ACC112 (cell line): ENCODE measurements around the gene CORO2B.
"Not testable (repeated sequence)": the region's sequence is repeated elsewhere in the genome, so short reads cannot be mapped to it uniquely, and the experiment has no call there.

Experiments
- H2AFZ ChIP-seq: fragments of 200-600 bp; sonication (generic); one replicate; pipeline ENCODE4 v1.6.0; 2017; ENCODE audit warnings: antibody characterized with exemption, low read length; ENCODE audit not compliant: unreplicated experiment
- H3K27ac ChIP-seq: fragments of 200-600 bp; sonication (generic); 2 replicates; pipeline ENCODE4 v1.5.1; 2014; ENCODE audit warnings: low read depth, mild to moderate bottlenecking, antibody characterized with exemption, low read length, moderate library complexity
- H3K27me3 ChIP-seq: fragments of 200-600 bp; sonication (generic); 2 replicates; pipeline ENCODE4 v1.6.1; 2014; ENCODE audit warnings: mild to moderate bottlenecking, antibody characterized with exemption, low read length, moderate library complexity, mixed read lengths; ENCODE audit not compliant: insufficient read depth
- H3K36me3 ChIP-seq: fragments of 200-600 bp; sonication (generic); 2 replicates; pipeline ENCODE4 v1.6.1; 2016; ENCODE audit warnings: mild to moderate bottlenecking, antibody characterized with exemption, low read length, moderate library complexity, mixed read lengths; ENCODE audit not compliant: insufficient read depth
- H3K4me1 ChIP-seq: fragments of 200-600 bp; sonication (generic); one replicate; pipeline ENCODE4 v1.6.1; 2016; ENCODE audit warnings: low read length, mixed read lengths; ENCODE audit not compliant: insufficient read depth, unreplicated experiment, control insufficient read depth
- H3K4me3 ChIP-seq: fragments of 200-600 bp; sonication (generic); 2 replicates; pipeline ENCODE4 v1.5.1; 2014; ENCODE audit warnings: mild to moderate bottlenecking, low read depth, low read length
- H3K79me2 ChIP-seq: fragments of 200-600 bp; sonication (generic); one replicate; pipeline ENCODE4 v1.6.0; 2016; ENCODE audit warnings: low read length; ENCODE audit not compliant: control insufficient read depth, unreplicated experiment, insufficient read depth

The CORO2B gene

DNA sequence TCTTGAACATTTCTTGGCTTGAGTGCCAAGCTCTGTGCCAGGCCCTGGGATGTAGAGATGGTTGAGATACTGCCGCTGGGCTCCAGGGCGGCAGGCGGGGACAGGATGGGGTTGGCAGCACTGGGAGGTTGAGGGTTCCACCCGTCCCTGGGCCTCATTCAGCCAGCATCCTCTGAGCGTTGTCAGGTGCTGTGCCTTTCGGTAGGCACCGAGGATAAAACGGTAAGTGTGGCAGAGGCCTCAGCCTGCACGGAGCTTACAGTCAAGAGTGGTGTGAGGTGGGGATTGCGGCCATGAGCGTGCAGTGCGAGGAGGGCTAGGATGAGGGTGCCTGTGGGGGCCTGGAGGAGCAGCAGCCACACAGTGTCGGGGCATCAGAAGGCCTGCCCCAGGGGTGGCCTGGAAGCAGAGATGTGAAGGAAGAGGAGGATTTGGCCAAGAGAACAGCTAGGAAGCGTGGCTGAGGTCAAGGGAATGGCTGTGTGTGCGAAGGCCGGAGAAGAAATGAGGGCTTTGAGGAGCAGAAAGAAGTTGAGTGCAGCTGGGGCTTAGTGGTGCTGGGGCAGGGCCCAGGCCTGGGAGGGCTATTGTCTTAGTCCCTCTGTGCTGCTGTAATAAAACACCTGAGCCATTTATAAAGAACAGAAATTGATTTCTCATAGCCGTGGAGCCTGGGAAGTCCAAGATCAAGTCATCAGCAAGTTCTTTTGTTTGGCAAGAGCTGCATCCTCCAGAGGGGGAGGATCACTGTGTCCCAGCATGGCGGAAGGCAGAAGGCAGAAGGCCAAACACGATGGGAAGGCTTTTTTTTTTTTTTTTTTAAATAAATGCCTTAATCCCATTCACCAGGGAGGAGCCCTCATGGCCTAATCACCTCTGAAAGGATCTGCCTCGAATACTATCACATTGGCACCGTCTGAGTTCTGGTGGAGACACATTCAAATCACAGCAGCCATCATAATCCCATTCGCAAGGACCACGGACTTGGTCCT, 22.7 kb downstream of the CORO2B start:
- peaks cover 56% of the 10 kb centered on the region for H3K4me1 ChIP-seq
- no peak overlapping the region for H3K27ac ChIP-seq
- H3K36me3 ChIP-seq: no peaks in the 10 kb centered on the region
- H2AFZ ChIP-seq: no peak overlapping the region
- H3K79me2 ChIP-seq: peaks cover 28% of the 10 kb centered on the region
- no peaks in the 10 kb centered on the region for H3K27me3 ChIP-seq
- no peak overlapping the region for H3K4me3 ChIP-seq

DNA sequence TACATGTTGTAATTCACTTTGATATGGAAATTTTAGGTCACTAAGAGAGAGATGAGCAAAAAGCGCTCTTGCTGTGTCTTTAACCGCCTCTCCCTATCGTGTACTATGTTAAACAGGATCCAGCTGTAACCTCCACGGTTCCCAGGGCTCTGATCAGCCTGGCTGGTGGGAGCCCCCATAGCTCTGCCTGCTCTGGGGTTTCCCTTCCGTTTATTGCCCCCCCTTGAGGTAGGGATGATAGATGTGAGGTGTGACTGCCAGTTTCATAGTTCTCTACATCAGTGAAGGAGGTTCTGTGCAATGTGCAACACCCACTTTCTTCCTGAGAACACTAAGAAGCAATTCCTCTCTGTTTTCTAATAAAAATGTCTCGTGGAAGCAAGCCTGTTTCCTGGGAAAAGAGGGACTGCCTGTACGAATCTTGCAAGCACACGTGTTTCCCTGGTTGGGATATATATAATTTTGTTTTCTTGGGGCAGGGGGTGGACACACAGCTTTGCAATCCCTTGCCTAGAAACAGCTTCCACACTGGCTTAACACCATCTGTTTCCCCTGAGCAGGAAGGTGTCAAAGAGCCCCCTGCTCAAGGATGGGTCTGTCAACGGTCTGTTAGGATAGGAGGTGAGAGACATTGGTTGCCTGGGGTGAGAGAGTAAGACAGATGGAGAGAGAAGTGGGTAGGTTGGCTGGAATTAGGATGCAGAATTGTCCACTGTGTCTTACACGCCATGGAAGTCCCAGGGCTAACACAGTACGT, 23.8 kb downstream of the CORO2B start:
- Histone ChIP-seq H2AFZ (no peak overlapping the region), H3K4me3 (no peak overlapping the region), H3K27me3 (no peaks in the 10 kb centered on the region), H3K27ac (no peak overlapping the region), H3K4me1 (peaks cover 67% of the 10 kb centered on the region), H3K36me3 (no peaks in the 10 kb centered on the region; the same call in 1 of the 2 replicates), H3K79me2 (peaks cover 27% of the 10 kb centered on the region)

DNA sequence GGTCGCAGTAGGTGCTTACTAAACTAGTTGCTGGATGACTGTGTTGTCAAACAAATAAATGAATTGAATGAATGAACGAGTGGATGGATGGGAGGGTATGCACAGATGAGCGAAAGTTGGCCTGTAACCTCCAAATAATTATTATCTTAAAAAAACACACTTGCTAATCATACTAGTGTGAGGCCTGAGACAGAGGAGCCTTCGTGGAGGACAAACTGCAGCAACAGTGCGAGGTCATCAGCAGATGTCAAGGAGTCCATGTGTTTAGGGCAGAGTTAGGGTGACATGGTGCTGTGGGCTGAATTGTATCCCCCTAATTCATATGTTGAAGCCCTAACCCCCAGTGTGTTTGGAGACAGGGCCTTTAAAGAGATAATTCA, 24.4 kb downstream of the CORO2B start:
- Histone ChIP-seq H3K79me2 (peaks cover 24% of the 10 kb centered on the region), H2AFZ (no peak overlapping the region), H3K27me3 (no peaks in the 10 kb centered on the region), H3K4me1 (peaks cover 68% of the 10 kb centered on the region), H3K27ac (no peak overlapping the region), H3K4me3 (no peak overlapping the region), H3K36me3 (no peaks in the 10 kb centered on the region; the same call in 1 of the 2 replicates)

DNA sequence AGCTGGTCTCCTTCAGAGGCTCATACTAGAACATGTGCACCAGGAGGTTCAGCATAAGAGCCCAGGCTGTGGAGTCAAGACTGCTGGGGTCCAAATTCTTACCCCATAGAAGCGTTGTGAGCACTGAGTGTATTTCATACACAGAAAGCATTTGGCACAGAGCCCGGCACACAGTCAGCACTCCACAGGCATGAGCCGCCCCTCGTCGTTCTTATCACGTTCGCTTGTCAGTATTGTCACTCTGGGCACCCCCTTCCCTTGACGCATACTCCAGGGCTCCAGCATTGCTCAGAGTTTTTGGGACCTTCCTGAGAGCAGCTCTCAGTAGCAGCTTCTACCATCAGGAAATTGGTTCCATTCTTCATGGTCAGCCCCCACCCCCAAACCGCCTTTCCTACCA, 25.2 kb downstream of the CORO2B start:
- Histone ChIP-seq H3K36me3 (no peaks in the 10 kb centered on the region; the same call in 1 of the 2 replicates), H3K4me1 (peaks cover 68% of the 10 kb centered on the region), H3K4me3 (no peak overlapping the region), H3K27me3 (no peaks in the 10 kb centered on the region), H2AFZ (no peak overlapping the region), H3K79me2 (peaks cover 22% of the 10 kb centered on the region), H3K27ac (no peak overlapping the region)

DNA sequence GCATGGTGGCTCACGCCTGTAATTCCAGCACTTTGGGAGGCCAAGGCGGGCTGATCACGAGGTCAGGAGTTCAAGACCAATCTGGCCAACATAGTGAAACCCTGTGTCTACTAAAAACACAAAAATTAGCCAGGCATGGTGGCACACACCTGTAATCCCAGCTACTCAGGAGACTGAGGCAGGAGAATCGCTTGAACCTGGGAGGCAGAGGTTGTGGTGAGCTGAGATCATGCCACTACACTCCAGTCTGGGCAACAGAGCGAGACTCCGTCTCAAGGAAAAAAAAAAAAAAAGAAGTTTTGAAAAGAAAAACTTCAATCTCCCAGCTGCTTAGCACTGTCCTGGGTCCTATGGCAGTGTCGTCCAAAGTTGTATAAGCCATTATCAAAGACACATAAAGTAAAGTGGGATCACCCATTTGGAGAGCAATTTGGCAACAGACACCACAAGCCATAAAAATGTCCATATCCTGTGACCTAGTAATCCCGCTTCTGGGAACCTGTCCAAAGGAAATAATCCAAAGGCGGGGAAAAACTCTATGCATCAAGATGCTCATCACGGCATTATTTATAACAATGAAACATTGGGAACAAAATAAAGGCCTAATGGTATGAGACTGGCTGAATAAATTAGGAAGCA, 26.2 kb downstream of the CORO2B start:
- not testable (repeated sequence) for H3K36me3 ChIP-seq

GRCh38 chr15:68606375-68606774, 27.6 kb downstream of the CORO2B start:
- Histone ChIP-seq H3K79me2 (peaks cover 7% of the 10 kb centered on the region), H3K27me3 (no peaks in the 10 kb centered on the region), H3K4me1 (peaks cover 74% of the 10 kb centered on the region), H2AFZ (no peak overlapping the region), H3K4me3 (no peak overlapping the region), H3K36me3 (no peaks in the 10 kb centered on the region; the same call in 1 of the 2 replicates), H3K27ac (peak overlapping the region; percentile 59)

More for the DNA sequence above, 26.2 kb downstream of the CORO2B start:
- H3K27me3 ChIP-seq, H3K4me3 ChIP-seq, H2AFZ ChIP-seq: not testable (repeated sequence)
- H3K79me2 ChIP-seq: peaks cover 14% of the 10 kb centered on the region
- H3K4me1 ChIP-seq: peaks cover 68% of the 10 kb centered on the region
- peak overlapping the region; percentile 59 for H3K27ac ChIP-seq

DNA sequence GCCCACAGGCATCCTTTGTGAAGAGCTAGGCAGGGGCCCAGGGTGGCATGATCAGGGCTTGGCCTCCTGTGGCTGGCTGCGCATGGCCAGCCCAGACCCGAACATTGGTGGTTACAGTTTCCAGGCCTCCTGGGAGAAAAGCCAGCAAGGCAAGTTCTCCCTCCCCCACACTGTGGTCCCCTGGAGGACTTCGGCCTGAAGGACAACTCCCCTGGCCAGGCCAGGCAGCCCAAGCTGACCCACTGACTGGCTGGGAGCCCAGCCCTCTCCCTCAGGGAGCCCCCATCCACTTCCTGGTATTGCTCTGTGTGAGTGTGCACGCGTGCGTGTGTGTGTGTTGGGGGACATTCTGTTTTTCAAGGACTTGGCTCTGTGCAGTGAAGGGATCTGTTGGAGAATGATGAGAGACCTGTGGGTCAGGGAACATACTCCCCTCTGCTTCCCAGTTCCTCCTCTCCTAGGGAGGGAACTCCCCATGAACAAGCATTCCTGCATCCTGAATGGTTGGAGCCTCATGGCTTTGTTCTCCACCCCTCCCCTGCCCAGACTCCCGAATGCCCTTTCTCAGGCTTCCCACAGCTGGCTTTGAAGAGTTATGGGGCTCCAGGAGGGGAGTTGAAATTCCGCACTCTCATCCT, 29.5 kb downstream of the CORO2B start:
- peaks cover 70% of the 10 kb centered on the region for H3K4me1 ChIP-seq
- no peak overlapping the region for H3K4me3 ChIP-seq
- H2AFZ ChIP-seq: no peak overlapping the region
- H3K36me3 ChIP-seq: no peaks in the 10 kb centered on the region; the same call in 1 of the 2 replicates
- H3K27ac ChIP-seq: peak overlapping the region; percentile 91
- H3K27me3 ChIP-seq: no peaks in the 10 kb centered on the region
- peaks cover 5% of the 10 kb centered on the region for H3K79me2 ChIP-seq

DNA sequence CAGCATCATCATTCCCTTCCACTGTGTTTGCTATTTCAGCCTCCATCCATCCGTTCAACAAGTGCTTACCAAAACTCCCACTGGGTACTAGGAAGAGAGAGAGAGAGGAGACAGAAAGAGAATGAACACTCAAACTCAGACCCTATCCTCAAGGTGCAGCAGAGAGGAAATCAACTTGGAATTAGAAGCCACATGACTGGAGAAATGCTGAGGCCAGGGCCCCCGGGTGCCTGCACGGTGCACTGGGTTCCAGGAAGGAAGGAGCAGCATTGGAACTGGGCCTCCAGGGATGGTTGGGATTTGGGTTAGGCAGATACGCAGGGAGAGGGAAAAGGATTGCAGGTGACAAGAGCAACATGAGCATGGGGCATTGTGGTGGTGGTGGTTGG, 30.0 kb downstream of the CORO2B start:
- H2AFZ ChIP-seq: no peak overlapping the region
- no peak overlapping the region for H3K4me3 ChIP-seq
- H3K36me3 ChIP-seq: no peaks in the 10 kb centered on the region; the same call in 1 of the 2 replicates
- peak overlapping the region; percentile 91 for H3K27ac ChIP-seq
- H3K4me1 ChIP-seq: peaks cover 74% of the 10 kb centered on the region
- H3K27me3 ChIP-seq: no peaks in the 10 kb centered on the region
- H3K79me2 ChIP-seq: peaks cover 5% of the 10 kb centered on the region

DNA sequence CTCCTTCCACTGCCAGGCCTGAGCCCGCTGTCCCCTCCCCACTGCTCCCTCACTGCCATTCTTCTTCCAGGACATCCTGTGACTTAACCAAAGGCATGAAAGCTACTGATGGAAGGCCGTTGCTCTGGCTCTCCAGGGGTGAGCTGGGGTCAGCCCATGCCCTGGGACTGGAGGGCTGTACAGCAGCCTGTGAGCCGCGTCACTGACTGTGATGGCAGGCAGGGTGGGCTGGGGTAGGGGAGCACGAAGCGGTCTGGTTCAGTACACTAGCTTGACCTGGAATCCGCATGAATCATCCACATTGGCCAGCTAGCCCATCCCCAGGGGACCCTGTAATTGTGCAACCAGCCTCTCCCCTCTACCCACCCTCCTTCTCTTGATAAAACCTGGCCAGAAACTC, 30.8 kb downstream of the CORO2B start:
- H2AFZ ChIP-seq: no peak overlapping the region
- H3K27me3 ChIP-seq: no peaks in the 10 kb centered on the region

DNA sequence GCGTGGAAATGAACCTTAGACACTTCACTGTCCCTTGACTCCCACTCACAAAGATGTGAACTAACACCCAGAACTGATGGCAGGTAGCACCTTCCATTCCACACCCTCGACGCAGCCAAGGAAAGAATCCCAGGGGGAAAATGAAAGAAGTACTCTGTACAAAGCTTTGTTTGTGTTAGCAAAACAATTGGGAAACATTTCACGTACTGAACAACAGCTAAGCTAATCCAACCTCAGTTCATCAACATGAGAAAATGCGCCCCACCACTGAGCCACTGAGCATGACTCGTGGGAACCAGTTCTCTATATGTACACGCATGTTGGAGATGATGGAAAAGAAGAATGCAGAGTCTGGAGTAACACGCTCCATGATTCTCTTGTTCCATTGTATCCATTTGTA, 32.0 kb downstream of the CORO2B start:
- H3K79me2 ChIP-seq: peaks cover 14% of the 10 kb centered on the region

More for the DNA sequence above, 30.8 kb downstream of the CORO2B start:
- Histone ChIP-seq H3K36me3 (no peaks in the 10 kb centered on the region; the same call in 1 of the 2 replicates), H3K27ac (peak overlapping the region; percentile 91), H3K79me2 (peaks cover 13% of the 10 kb centered on the region), H3K4me1 (peaks cover 72% of the 10 kb centered on the region), H3K4me3 (no peak overlapping the region)

More for the DNA sequence above, 32.0 kb downstream of the CORO2B start:
- Histone ChIP-seq H3K4me1 (peaks cover 72% of the 10 kb centered on the region), H3K27me3 (no peaks in the 10 kb centered on the region), H2AFZ (no peak overlapping the region), H3K36me3 (no peaks in the 10 kb centered on the region; the same call in 1 of the 2 replicates), H3K27ac (peak overlapping the region; percentile 91), H3K4me3 (no peak overlapping the region)
